GM18499 (cell line): ENCODE results near the gene CIITA.
"Not testable (repeated sequence)": the region's sequence is repeated elsewhere in the genome, so short reads cannot be mapped to it uniquely, and the experiment has no call there.

Experiments used
- ATAC-seq: cut with Tn5 transposase; IDR thresholded peaks from one replicate; pipeline ENCODE4 v1.9.1; 2021; ENCODE audit warnings: moderate number of reproducible peaks; ENCODE audit not compliant: insufficient read depth, unreplicated experiment

The CIITA gene

GRCh38 chr16:10932959-10933710 is 56.1 kb downstream of the CIITA start:
- no peak for ATAC-seq

- no peak for ATAC-seq
These were observed 56.9 kb downstream of the CIITA start for GRCh38 chr16:10933865-10934264.

DNA sequence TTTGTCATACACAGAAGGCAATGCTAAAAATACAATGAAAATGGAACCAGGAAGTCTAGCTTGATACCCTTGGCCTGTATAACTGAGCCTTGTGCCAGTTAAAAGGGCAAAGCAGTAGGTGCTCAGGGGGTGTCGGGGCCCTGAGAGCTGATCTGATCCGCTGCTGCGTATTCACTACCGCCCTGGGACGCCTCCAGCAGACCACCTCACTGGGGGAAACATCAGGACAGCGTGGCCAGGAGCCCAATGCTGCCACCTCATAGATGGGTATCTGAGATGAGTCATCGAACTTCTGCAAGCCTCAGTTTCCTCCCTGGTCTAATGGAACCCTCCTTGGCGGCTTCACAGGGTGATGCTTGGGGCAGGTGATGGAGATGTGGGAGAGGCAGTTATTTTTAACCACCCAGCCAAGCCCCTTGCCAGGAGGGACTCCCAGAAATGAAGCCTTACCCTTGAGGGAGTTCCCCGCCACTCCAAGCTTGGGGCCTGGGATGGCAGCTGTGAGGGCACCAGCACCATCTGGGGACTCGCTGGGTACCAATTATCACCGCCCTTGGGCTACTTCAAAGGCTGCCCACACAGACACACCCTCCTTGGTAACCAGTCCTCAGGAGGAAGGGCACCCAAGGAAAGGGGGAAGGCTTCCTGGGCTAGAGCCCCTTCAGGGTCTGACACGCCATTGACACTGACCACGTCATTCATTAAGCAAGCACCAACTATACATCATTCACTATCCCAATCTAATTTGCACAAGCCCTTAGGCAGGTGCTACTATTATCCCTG is 57.5 kb downstream of the CIITA start:
- no peak for ATAC-seq

GRCh38 chr16:10935226-10935915 is 58.4 kb downstream of the CIITA start:
- ATAC-seq, result no peak

GRCh38 chr16:10936272-10936984 is 59.4 kb downstream of the CIITA start:
- no peak for ATAC-seq

GRCh38 chr16:10937068-10937859 is 60.3 kb downstream of the CIITA start:
- ATAC-seq, result no peak

GRCh38 chr16:10938321-10938720 is 61.3 kb downstream of the CIITA start:
- no peak for ATAC-seq

DNA sequence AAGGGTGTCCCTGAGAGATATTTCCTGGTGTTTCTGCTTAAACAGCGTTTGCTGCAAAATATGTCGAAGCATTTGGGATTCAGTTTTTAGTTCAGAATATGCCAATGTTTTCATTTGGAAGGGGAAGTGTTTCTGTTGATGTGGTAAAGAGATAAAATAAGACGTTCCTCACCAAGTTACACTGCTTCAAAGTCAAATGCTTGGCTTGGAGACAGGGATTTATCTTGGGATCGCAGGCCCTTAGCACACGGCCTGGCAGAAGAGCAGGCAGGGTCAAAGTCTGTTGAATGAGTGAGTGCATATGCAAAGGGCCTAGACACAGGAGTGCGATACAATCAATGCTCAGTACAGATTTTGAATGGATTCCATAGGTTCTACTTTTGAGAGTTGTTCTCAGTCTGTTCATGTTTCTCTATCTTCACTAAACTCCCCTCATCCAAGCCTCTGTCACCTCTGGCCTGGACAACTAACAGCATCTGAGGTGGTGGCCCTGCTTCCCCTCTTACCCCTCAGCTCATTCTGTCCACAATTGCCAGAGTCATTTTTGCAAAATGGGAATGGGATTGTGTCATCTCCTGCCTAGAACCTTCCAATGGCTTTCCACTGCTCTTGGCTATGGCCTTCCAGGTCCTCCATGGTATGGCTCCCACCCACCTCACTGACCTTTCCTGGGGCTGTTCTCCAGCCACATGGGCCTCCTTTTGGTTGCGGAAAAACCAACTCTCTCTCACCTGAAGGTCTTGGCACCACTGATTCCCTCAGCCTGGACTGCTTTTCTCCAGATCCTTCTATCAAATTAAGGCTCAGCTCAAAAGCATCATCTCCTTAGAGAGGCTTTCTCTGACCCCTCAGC is 62.0 kb downstream of the CIITA start:
- no peak for ATAC-seq

GRCh38 chr16:10939649-10940234 is 62.7 kb downstream of the CIITA start:
- no peak for ATAC-seq

- ATAC-seq, result no peak
These were observed 63.6 kb downstream of the CIITA start for GRCh38 chr16:10940501-10941079.

GRCh38 chr16:10941127-10941933 is 64.3 kb downstream of the CIITA start:
- ATAC-seq, result no peak

GRCh38 chr16:10941935-10942351 is 64.9 kb downstream of the CIITA start:
- not testable (repeated sequence) for ATAC-seq

DNA sequence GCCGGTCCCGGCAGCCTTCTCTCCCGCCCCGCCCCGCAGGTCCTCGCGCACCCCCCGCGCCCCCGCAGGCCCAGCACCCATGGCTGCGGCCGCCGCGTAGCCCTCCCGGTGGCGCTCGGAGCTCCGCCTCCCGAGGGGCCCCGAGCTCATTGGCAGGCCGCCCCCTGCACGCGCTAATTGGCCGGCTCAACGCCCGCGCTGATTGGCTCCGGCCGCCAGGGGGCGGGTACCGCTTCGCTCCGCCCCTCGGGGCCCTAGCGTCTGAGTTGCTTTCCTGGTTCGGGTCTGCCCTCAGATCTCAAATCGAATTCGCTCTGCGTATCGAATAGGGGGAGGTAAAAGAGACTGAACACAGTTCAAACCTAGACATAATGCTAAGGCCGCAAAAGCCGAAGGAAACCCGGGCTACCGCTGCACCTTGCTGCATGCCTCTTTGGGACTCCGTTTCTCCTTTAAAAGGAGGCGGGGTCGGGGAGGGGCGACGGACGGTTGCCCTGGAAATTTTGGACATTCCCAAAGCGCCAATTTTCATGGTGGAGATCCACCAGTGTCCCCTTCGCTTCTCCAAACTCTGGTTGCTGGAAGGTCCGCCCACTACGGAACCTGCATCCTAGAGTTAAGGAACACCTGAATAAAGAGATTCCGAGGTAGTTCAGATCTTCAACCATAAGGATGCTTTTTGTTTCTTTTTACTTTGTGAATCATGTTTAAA is 65.5 kb downstream of the CIITA start, which contains the start of gene DEXI:
Gene DEXI (minus strand): TSS at position 117 of the 712 bp plus-strand sequence. CDS start 463 bp downstream, outside the sequence.
- peak; percentile 37 for ATAC-seq

DNA sequence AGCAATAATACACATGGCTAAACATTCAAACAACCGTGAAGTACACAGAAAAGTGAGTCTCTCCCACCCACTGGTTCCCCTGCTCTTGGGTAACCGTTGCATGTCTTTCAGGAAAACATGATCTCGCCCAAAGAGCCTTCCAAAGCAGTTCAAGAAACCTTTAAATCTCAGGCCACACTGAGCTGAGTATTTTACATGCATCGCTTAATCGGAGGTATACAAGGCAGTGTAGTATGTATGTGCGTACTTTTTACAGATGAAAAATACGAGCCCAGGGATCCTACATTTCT is 66.0 kb downstream of the CIITA start:
- ATAC-seq, result no peak

- peak; percentile 39 for ATAC-seq
These were observed 67.5 kb downstream of the CIITA start, which contains the start of gene CLEC16A for GRCh38 chr16:10944249-10945064. Gene CLEC16A (plus strand): TSS chr16:10944564. CDS start chr16:10944718, 154 bp downstream.
